NT2/D1 (cell line): Measurements from ENCODE around the gene DICER1.

ENCODE experiments used
- DNase-seq: peaks from one replicate; pipeline ENCODE4 v3.0.0-alpha.2; 2011; ENCODE audit warnings: low read depth, low spot score
- H3K27me3 ChIP-seq: 2 replicates; pipeline ENCODE4 v1.6.0; 2011; ENCODE audit warnings: mild to moderate bottlenecking; ENCODE audit not compliant: insufficient read length, insufficient read depth
- H3K36me3 ChIP-seq: 2 replicates; pipeline ENCODE4 v1.6.1; 2011; ENCODE audit warnings: mild to moderate bottlenecking, low read length, mixed read lengths; ENCODE audit not compliant: insufficient read depth, insufficient read length
- H3K4me1 ChIP-seq: 2 replicates; pipeline ENCODE4 v1.5.1; 2011; ENCODE audit not compliant: insufficient read depth, insufficient read length
- H3K4me3 ChIP-seq: 2 replicates; pipeline ENCODE4 v1.5.1; 2011; ENCODE audit warnings: low read depth; ENCODE audit not compliant: insufficient read length
- H3K9ac ChIP-seq: 2 replicates; pipeline ENCODE4 v1.6.0; 2011; ENCODE audit warnings: low read depth; ENCODE audit not compliant: insufficient read length
- H3K9me3 ChIP-seq: 2 replicates; pipeline ENCODE4 v1.5.1; 2011; ENCODE audit warnings: mild to moderate bottlenecking, low read length; ENCODE audit not compliant: insufficient read depth
- SUZ12 ChIP-seq: IDR thresholded peaks from 2 replicates; pipeline ENCODE4 v1.6.1; 2011; ENCODE audit not compliant: insufficient read length, insufficient read depth; ENCODE audit errors: extremely low read depth
- YY1 ChIP-seq: IDR thresholded peaks from 2 replicates; pipeline ENCODE4 v1.6.1; 2011; ENCODE audit not compliant: insufficient read length, insufficient read depth
- ZNF274 ChIP-seq: IDR thresholded peaks from 2 replicates; pipeline ENCODE4 v1.6.1; 2011; ENCODE audit warnings: mild to moderate bottlenecking, low read depth, low read length

The DICER1 gene

DNA sequence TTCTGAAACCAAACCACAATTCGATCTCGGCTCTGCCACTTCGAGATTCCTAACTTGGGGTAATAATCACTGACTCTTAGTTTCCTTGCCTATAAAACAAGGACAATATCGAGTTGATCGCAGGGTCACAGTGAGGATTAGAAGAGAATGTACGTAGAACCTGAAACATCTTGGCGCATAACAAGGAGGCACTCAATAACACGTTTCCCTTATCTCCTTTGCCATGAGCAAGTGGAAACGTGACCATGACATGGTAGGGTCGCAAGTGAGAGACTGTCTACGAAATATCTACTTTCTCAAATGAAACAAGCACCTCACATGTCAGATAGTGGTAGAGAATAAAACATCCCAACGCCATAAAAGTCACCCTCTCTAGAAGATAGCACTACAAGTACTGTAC is 2.3 kb downstream of the DICER1 start:
- Histone ChIP-seq H3K9ac (no peak overlapping the region), H3K9me3 (no peaks in the 10 kb centered on the region), H3K4me3 (no peak overlapping the region), H3K36me3 (peaks cover 4% of the 10 kb centered on the region), H3K4me1 (no peaks in the 10 kb centered on the region), H3K27me3 (no peaks in the 10 kb centered on the region)
- TF ChIP-seq YY1 (no peak), ZNF274 (no peak), SUZ12 (no peak)
- no peak for DNase-seq

GRCh38 chr14:95153866-95154265 is 3.5 kb downstream of the DICER1 start:
- TF ChIP-seq YY1 (no peak), ZNF274 (no peak), SUZ12 (no peak)
- no peaks in the 10 kb centered on the region for H3K27me3 ChIP-seq
- no peak overlapping the region for H3K4me3 ChIP-seq
- H3K4me1 ChIP-seq, result no peaks in the 10 kb centered on the region
- DNase-seq, result no peak
- H3K9me3 ChIP-seq, result no peaks in the 10 kb centered on the region
- no peak overlapping the region for H3K9ac ChIP-seq
- peaks cover 4% of the 10 kb centered on the region for H3K36me3 ChIP-seq

DNA sequence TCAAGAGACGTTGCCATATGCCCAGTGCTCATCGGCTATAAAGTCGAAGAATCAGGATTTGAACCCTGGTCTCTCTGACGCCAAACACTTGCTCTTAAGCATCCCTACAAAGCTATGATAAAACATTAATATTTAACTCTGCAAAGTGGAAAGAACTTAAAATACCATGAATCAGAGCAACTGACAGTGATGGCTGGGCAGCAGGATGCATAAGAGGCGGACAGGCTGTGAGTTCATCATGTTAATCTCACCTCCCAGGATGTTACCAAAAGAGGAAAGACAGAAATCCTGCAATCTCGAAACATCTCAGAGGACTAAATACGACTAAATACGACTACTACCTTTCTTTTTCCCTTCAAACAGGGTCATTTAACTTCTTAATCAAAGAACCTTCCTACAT is 5.8 kb downstream of the DICER1 start:
- no peak overlapping the region for H3K9ac ChIP-seq
- no peaks in the 10 kb centered on the region for H3K4me1 ChIP-seq
- peaks cover 4% of the 10 kb centered on the region for H3K36me3 ChIP-seq
- no peaks in the 10 kb centered on the region for H3K9me3 ChIP-seq
- H3K27me3 ChIP-seq, result no peaks in the 10 kb centered on the region
- no peak overlapping the region for H3K4me3 ChIP-seq
- no peak for DNase-seq
- TF ChIP-seq YY1, result no peak
- TF ChIP-seq SUZ12, result no peak
- TF ChIP-seq ZNF274, result no peak

DNA sequence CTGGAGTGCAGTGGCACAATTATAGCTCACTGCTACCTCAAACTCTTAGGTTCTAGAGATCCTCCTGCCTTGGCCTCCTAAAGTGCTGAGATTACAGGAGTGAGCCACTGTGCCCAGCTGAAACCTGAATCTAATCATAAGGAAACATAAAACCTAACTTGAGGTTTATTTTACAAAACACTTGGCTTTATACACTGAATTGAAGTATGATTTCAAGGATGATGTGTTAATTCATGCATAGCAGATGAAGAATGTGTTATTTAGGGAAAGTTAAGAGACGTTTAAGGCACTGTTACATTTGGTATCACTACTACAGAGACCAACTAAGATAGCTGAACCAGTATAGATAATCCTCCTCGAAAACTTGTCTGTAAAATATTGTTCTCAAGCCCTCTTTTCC is 6.4 kb downstream of the DICER1 start:
- H3K27me3 ChIP-seq, result no peaks in the 10 kb centered on the region
- 0 out of 2 replicates have a peak, but pooled peaks cover under 1% of the 10 kb centered on the region for H3K9me3 ChIP-seq
- no peak overlapping the region for H3K9ac ChIP-seq
- TF ChIP-seq ZNF274 (no peak), YY1 (no peak), SUZ12 (no peak)
- no peaks in the 10 kb centered on the region for H3K4me1 ChIP-seq
- no peak overlapping the region for H3K4me3 ChIP-seq
- H3K36me3 ChIP-seq, result peaks cover 8% of the 10 kb centered on the region
- no peak for DNase-seq

DNA sequence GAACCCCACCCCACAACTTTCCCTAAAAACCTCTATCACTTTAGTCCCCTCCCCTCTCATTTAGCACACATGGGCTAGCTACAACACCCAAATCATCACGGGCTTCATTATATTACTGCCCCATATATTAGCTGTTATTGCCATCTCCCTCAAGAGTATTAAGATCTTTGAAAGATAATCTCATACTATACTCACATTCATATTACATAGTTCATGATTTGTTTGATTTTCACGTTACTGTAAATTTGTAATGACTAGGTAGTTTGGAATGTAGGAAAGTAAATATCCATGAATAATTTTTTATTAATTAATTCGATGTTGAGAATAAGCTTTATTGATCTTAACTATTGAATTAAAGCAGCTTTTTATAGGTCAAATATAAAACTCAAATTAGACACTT is 7.9 kb downstream of the DICER1 start:
- TF ChIP-seq ZNF274 (no peak), YY1 (no peak), SUZ12 (no peak)
- no peaks in the 10 kb centered on the region for H3K27me3 ChIP-seq
- H3K9me3 ChIP-seq, result peaks cover 14% of the 10 kb centered on the region; the same call in 1 of the 2 replicates
- no peak overlapping the region for H3K9ac ChIP-seq
- H3K4me1 ChIP-seq, result no peaks in the 10 kb centered on the region
- peaks cover 4% of the 10 kb centered on the region for H3K36me3 ChIP-seq
- no peak for DNase-seq
- H3K4me3 ChIP-seq, result no peak overlapping the region

DNA sequence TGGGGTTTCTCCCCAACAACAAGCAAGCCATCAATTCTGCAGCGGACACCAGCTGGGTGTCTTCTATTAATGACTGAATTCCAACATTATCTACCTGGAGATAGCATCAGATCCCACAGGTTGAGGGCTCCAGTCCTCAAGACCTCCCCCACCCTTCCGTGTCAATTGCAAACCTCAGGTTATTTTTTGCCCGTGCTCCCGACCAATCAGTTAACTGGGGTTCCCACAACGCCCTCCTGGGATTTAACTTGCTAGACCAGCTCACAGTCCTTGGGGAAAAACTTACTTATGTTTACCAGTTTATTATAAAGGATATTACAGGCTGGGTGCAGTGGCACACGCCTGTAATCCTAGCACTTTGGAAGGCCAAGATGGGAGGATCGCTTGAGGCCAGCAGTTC is 9.7 kb downstream of the DICER1 start:
- H3K9ac ChIP-seq, result no peak overlapping the region
- peaks cover 14% of the 10 kb centered on the region; the same call in 1 of the 2 replicates for H3K9me3 ChIP-seq
- DNase-seq, result no peak
- no peaks in the 10 kb centered on the region for H3K27me3 ChIP-seq
- H3K36me3 ChIP-seq, result peaks cover 4% of the 10 kb centered on the region
- H3K4me3 ChIP-seq, result no peak overlapping the region
- no peaks in the 10 kb centered on the region for H3K4me1 ChIP-seq
- no peak for TF ChIP-seq YY1
- TF ChIP-seq ZNF274, result no peak
- no peak for TF ChIP-seq SUZ12

DNA sequence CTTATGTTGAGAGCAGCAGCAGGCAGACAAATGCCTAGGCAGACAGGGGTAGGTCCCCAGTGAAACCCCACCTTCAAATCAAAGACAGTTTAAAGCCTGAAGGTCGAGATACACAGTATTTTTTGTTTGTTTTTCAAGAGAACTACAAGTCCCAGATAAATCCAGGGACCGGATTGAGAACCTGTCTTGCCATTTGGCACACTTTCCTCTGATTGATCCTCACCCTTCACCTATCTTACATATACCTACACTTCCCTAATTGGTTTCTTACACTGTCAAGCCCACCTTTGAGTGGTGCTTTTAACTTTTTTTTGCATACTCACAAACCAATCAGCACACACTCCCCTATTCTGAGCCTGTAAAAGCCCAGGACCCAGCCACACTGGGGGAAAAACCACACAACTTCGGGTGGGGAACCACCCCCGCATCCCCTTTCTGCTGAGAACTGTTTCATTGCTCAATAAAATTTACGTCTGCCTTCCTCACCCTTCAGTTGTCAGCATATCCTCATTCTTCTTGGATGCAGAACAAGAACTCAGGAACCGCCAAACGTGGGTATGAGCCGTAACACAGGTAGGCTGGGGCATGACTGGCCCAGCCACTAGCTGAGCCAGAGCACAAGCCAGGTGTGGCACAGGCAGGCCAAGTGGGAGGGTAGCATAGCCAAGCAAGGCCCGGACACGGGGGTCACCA is 11.1 kb downstream of the DICER1 start:
- no peak overlapping the region for H3K4me3 ChIP-seq
- DNase-seq, result no peak
- TF ChIP-seq SUZ12 (no peak), ZNF274 (no peak), YY1 (no peak)
- no peaks in the 10 kb centered on the region for H3K27me3 ChIP-seq
- peaks cover 14% of the 10 kb centered on the region; the same call in 1 of the 2 replicates for H3K9me3 ChIP-seq
- no peak overlapping the region for H3K9ac ChIP-seq
- peaks cover 4% of the 10 kb centered on the region for H3K36me3 ChIP-seq
- no peaks in the 10 kb centered on the region for H3K4me1 ChIP-seq
